ENCODE data around the gene MPPED1. TPM values are rescaled to one million over a fixed set of nuclear protein-coding genes. Genes with fewer than 3 reads are reported as not detected.

The MPPED1 gene
- total RNA-seq, 1 donor, result not detected

- no peak for TF ChIP-seq CTCF (IDR thresholded peaks at IDR 0.05; ENCODE audit: insufficient read depth, low read length)
- no peak for DNase-seq (ENCODE audit: low read depth)
- H3K4me3 ChIP-seq (ENCODE audit: low read depth, low read length), result no peak overlapping the region
Observed at GRCh38 chr22:43440104-43440387, 28.2 kb downstream of the MPPED1 start.

DNA sequence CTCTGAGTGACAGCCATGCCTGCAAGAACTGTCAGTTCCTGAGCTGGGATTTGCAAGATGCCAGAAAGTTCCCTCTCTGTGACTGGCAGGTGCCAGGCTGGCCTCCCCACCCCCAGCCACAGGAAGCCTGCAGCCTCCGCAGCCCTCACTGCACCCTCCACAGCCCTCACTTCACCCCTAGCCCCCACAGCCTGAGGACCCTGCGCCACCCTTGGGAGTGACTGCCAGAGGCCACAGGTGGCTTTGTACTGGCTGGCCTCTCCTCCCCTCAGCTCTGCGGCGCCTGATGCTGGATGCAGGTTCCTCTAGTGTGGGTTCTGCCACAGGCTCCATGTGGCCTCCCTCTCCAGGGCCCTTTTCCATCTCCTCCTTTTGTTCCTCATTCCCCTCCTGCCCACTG, 28.7 kb downstream of the MPPED1 start:
- DNase-seq (ENCODE audit: low read depth), result no peak
- H3K4me3 ChIP-seq (ENCODE audit: low read depth, low read length), result no peak overlapping the region
- no peak for TF ChIP-seq CTCF (IDR thresholded peaks at IDR 0.05; ENCODE audit: insufficient read depth, low read length)

DNA sequence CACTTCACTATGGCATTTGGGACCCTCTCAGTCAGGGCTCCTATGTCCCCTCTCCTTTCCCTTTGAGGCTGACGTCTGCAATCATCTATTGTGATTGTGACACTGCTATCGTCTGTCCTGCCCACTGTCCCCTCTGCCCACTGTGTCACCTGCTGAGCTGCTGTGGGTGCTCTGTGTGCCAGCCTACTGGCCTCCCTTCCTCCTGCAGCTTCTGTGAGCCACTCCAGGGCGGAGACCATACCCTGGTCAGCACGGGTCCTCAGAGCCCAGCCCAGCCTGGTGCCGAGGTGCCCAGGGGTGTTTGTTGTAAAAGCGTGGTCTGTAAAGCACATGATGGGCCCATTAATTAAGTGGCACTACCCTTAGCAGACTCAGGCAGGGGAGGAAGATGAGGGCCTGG, 29.4 kb downstream of the MPPED1 start:
- no peak for TF ChIP-seq CTCF (IDR thresholded peaks at IDR 0.05; ENCODE audit: insufficient read depth, low read length)
- no peak overlapping the region for H3K4me3 ChIP-seq (ENCODE audit: low read depth, low read length)
- no peak for DNase-seq (ENCODE audit: low read depth)

GRCh38 chr22:43441751-43442150, 29.9 kb downstream of the MPPED1 start:
- no peak for DNase-seq (ENCODE audit: low read depth)
- no peak for TF ChIP-seq CTCF (IDR thresholded peaks at IDR 0.05; ENCODE audit: insufficient read depth, low read length)
- no peak overlapping the region for H3K4me3 ChIP-seq (ENCODE audit: low read depth, low read length)

DNA sequence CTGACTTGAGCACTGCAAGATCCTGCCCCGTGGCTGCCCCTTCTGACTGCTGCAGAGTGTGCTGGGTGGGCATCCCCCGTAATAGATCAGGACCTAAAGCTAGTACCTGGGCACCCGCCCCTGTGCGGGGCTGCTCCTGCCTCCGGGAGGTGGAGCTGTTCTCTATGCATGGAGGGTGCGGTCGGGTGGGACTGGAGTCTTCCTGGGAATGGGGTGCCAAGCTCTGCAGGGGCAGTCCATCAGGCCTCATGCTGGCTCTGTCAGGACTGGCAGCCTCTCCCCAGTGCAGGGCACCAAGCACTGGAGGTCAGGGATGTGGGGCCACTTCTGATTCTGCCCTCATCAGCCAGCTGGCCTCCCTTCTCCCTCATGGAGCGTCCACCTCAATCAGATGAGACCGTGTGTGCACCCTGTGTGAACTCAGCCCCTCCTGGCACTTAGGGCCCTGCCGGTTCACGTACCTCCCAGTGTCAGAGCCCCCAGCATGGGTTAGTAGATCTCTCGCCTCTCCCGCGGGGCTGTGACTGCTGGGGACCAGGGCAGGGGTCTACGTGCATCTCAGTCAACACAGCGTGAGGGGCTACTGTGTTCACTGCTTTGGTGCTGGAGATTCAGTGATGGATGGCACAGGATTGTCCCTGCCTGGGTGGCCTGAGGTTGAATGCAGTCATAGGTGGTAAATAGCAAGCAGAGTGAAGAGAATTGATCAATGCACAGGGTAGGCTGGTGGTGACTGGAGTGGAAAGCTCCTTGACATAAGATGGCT, 30.8 kb downstream of the MPPED1 start:
- TF ChIP-seq CTCF (IDR thresholded peaks at IDR 0.05; ENCODE audit: insufficient read depth, low read length), result no peak
- no peak overlapping the region for H3K4me3 ChIP-seq (ENCODE audit: low read depth, low read length)
- no peak for DNase-seq (ENCODE audit: low read depth)

GRCh38 chr22:43443152-43443471, 31.3 kb downstream of the MPPED1 start:
- no peak for DNase-seq (ENCODE audit: low read depth)
- no peak overlapping the region for H3K4me3 ChIP-seq (ENCODE audit: low read depth, low read length)
- no peak for TF ChIP-seq CTCF (IDR thresholded peaks at IDR 0.05; ENCODE audit: insufficient read depth, low read length)

Measured in fibroblast of the aortic adventitia (primary cell).